Glomerular endothelial cell (primary cell): ENCODE results near the gene ARL15. TPM values are rescaled to one million over a fixed set of nuclear protein-coding genes. Genes with fewer than 3 reads are reported as not detected.

Experiments used
- DNase-seq: peaks from one replicate; pipeline ENCODE4 v3.0.0-alpha.2; 2011; ENCODE audit warnings: low read depth, low spot score; ENCODE audit errors: extremely low read depth
- total RNA-seq: library from RNA; depleted of rRNA; stranded (reverse); fragments of >200 nt; gene quantifications from 2 replicates; pipeline ENCODE4 v1.2.3, GENCODE V29; 2015

ARL15 gene
- total RNA-seq, 1 donor from 2014 or later = 30.1 TPM

DNA sequence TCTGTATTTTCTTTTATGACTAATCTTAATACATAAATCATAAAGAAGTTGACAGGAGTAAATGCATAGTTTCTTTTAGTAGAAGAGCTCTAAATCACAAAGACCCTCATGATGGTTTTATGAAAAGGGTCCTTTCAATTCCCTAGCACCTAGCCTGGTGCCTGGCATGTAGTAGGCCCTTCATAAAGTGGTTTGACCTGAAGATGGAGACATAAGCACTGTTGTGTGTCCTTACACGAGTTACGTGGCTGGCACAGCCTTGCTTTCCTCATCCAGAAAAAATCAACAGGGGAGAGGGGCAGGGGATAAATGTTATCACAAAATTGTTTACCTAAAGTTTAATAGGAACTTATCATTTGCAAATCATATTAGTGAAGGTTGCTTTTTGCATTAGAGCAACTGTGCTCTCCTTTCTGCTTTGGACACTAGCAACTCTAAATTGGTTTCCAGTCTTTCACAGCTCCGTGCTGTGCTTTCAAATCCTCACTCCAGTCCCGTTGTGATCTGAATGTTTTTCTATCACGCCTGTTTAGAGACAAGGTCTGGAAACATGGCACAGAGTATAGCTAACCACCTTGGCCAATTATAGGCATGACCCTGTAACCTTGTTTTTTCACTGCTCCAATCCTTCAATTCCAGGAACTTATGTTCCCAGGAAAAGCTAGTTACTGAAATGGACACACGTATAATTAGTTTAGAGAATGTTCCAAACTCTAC is 55.7 kb downstream of the ARL15 start:
- no peak for DNase-seq

DNA sequence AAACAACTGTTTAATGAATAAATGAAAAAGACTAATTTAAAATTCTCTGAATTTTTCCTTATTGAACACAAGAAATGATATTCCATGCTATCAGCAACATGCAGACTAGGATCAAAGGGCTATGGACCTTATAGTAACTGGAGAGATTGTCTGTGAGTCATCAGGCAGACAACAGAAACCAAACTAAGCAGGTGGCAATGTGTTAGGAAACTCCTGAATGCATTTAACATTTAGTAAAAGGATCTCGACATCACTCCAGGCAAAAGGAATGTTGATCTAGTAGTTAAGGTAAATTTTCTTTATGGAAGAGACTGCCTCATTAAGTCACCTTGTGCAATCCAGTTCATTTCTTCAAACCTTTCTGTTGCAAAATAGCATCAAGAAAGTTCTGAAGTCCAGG is 58.4 kb downstream of the ARL15 start:
- DNase-seq = no peak

DNA sequence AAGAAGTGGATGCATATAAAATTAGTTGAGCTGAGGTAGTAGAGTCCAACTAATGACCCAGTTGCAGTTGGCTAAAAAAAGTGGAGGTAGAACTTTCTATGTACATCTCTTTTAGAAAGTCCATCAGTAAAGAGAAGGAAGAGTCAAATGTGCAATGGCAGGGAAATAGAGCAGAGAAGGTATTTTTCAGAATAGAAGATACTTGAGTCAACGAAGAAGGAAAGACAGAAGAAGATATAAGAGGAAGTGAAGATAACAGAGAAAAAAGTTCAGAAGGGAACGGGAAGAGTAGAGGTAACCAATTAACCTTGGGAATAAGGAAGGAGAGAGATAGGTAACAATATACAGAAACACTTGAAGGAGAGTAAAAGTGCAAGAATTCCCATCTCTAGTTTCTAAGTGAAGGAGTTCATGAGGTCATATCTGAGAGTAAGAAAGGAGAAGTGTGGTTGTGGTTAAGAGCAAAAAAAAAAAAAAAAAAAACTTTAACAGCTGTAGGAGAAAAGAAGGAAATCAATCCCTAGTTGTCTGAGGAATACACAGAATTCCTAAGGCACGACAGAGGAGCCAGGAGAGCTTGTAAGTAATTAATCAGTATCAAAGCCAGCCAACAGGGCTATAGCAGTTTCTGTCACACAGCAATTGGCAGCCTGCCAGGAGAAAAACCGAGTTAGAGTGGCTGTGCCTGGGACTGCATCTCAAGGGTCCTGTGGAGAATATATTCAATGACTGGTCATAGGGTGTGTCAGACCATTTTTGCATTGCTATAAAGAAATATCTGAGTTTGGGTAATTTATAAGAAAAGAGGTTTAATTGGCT is 61.0 kb downstream of the ARL15 start:
- DNase-seq = no peak

DNA sequence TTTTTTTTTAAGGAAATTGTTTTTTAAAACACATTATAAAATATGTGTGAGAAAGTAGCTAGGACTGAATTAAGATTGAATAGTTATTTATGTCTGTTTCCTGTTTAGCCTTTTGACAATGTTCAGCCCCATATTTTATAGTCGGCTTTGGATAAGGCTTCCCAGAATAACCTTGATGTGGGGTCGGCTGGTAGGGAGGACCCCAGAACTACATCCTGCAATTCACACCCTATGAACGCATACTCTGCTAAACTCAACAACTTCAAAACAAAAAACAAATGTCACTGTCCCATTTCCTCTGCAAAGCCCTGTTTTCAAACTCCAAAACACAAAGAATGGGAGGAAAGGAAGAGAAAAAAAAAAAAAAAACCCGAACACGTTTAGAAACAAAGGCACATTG is 63.1 kb downstream of the ARL15 start:
- DNase-seq = no peak

DNA sequence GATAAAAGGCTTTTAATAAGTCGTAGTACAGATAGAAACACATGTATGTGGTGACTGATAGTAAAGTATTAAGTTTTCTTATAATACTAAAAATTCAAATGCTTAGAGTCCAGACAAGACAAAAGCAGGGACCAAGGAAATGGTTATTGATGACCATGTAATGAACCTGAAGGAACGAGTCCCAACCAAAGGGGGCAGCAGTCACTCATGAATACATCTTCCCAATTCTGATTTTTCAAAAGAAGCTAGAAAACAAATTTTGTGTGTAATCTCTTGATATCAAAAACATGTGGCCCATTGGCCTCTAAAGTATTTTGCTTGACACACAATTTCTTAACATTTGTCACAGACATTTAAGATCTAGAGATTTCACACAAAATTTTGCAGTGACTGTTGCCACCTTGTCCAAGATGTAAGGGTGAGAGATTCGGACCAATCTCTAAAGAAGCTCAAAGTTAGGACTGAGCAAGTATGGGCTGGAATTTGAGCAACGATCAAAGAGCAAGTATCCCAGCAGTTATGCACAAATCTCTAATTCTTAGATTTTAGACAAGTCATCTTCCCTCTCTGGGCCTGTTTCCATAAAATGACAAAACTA is 66.8 kb downstream of the ARL15 start:
- DNase-seq = no peak

DNA sequence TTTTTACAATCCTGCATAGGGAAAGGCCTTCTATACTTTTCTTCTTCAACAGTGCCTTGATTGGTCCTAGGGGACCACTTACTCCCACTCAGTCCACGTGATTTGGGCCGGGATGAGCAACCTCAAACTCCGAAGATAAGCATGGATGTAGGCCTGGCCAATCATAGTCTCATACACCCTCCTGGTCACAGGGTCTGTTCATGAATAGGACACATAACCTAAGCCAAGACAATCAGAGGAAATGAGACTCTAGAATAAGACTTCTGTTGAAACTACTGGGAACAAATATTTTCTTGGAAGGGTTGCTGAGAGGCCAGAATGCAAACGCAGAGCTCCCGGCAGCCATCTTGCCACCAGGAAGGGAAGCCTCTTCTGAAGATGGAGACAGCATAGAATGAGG is 68.1 kb downstream of the ARL15 start:
- DNase-seq = no peak

DNA sequence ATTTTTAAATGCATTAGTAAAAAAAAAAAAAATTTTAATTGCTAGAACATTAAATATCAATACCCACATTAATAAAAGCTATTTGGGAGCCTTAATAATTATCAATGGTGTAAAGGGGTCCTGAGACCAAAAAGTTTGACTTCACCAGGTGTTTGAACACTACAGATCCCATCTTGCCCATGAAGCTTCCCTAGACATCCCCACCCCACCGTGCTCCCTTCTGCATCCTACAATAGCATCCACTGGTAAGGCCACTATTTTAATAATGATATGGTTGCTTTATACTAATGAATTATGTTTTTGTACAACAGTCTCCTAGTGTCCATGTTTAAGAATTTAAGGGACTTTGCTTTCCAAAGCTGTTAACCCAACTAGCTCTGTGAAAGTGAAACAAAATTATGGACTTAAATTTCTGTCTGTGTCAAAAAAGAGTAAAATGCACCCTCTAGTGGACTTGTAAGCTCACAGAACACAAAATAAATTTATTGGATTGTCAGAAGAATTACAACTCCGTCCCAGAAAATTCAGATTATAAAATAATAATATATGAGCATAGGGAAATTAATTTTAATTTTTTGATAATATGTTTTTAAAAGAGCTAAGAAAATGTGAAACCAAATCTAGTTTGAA is 76.0 kb downstream of the ARL15 start:
- no peak for DNase-seq

DNA sequence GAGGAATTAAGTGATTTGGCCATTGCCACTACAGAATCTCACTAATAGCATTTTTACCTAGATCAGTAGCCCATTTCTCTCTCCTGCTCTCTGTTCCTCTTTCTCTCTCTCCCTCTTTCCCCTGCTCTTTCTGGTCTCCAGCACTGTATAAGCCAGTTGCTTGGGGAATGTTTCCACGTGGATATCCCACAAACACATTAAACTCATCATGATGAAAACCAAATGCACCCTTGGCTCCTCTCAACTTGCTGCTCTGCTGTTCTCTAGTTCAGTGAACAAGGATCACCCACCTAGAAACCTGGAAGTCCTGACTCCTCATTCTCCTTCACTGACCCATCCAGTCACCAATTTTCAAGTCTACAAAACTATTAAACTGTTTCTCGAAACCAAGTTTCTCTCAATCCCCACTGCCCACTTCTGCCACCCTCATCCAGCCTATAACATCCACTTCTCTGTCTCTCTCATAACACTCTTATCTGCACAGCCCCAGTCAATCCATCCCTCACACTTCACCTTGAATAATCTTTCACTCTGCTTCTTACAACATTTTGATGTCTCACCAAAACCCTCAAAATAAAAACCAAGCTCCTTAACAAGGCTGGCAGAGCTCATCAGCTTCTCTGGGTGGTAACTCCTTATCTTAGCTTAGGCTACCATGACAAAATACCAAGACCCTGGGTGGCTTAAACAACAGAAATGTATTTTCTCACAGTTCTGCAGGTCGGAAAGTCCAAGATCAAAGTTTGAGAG is 79.3 kb downstream of the ARL15 start:
- DNase-seq = no peak

DNA sequence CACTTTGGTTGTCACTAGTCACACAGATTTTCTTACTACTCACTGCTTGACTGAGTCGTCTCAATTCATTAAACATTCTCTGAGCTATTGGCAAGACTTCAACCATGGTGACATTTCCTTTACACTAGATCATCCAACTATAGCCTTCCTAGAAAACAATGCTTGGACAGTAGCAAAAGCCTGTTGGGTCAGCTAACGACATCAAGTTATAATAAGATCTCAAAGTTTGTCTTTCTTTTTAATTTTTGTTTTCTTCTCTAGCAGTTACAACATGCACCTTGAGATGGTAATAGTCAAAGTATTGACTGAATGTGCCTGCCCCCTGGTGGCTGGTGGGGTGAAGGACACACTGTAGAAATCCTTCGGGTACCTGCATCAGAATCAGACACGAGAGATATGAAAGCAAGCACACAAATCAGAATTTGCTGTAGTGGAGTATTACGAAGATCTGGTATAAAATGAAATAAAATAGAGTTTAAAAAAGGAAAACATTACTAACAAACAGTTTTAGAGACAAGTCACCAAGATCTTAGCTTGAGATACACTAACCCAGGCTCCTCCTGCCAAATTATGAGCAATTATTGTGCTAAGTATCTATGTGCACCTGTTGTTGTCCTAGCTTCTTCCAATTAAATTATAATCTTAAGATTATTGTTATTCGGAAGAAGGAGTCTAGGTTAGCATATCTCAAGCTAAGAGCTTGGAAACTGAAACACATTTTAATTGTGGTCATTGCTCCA is 81.2 kb downstream of the ARL15 start:
- DNase-seq = no peak

DNA sequence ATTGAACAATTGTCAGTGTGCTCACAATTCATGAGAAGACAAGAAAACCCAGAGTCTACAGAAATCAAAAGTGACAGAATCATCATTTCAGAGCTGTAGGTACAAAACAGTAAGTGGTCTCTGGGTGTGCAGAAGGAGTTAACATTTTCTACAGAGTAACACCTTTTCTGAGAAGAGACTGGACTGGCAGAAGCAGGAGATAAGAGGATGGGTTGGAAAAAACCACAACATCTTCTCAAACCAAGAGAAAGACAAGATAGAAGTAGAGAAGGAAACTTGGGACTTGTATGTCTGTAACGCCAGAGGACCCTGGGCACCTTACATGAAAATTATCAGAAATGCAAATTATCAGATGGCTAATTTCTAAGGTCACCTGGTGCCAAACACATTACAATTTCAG is 82.6 kb downstream of the ARL15 start:
- no peak for DNase-seq

DNA sequence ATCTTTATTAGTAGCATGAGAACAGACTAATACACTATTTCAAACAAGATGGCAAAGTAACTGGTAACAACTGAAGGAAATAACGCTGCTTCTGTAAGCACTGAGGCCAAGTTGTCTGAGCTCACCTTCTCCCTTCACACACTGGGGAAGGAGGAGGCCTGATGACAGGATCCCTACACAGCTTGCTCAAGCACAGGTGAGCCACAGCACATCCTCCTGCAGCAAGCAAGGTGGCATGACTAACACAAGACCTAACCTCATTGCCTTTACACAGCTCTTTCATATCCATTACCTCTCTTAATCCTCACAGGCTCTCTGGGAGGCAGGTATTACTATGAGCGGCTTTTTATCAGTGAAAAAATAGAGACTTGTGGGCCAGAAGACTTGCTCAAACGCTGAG is 83.3 kb downstream of the ARL15 start:
- DNase-seq = no peak

DNA sequence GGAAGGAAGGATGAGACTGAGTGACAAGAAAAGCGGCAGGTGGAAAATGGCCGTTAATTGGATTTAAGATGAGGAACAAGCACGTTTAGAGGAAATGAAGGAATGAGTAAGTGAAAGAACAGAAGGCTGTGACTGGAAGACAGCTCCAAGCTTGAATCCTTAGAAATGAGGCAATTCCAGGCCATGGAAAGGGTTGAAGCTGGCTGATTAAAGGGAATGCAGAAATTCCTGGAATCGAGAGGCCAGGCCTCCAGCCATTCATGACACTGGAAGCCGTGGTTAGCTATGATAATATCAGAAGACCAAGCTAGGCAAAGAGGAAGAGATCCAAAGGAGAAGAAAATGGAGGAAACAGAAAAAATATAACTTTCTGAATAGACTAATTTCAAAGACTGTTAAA is 84.2 kb downstream of the ARL15 start:
- DNase-seq = no peak

DNA sequence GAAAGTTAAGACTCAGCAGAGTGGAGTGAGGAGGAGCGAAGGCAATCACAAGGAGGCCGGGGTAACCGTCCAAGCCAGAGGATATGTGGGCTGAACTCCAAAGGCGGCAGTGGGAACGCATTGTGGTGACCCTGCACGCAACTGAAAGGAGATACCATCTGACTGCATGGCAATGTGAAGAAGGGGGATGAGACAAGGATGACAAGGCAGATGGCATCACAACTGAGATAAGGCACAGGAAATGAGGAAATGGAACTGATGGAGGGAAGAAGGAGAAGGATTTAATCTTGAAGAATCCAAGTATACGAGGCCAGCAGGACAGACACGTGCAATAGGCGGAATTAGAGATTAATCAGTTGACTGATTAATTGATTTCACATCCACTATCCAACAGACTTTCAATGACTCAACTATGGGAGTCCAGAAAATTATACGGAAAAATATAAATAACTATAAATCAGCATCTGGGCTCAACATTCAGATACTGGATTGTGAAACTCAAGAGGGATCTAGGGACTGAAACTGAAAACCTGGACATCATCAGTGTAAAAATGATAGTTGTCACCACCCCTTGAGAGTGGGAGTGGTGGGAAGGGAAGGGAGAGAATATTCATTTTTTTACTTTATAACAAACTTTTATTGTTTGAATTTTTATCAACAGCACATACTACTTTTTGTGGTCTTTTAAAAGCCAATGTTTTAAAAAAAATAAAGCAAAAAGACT is 86.1 kb downstream of the ARL15 start:
- no peak for DNase-seq

DNA sequence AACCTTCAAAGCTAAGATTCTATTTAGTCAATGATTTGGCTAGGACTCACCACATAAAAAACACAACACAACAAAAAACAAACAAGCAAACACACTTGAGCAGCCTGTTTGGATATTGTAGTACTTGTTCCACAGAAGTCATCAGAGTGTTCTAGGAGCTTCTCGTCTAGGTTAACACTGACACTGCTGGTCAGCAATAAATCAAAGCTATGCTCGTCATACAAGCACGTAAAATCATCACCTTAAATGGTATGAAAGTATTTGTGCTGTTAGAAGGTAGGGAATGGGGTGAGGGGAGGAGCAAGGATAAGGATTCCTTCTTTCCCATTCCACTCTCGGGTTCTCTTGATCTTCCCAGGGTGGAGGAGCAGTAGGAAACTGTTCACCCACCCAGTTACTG is 88.0 kb downstream of the ARL15 start:
- DNase-seq = no peak

DNA sequence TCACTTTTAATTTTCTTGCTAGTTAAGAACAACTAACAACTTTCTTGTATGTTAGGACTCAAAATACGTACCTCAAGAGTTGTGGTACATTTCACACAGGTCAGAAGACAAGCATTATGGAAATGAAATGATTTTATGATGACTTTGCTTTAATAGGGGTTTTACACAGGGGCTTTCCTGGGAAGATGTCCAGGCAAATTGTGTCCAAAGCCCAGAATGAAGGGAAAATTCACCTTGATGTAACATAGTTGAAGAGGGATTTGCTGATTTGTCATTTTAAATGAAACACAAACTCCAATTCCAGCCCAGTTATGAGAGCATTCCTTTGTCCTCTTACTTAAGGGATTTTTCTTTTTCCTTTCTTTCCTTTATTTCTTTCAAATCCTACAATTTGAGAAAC is 89.2 kb downstream of the ARL15 start:
- DNase-seq = no peak

DNA sequence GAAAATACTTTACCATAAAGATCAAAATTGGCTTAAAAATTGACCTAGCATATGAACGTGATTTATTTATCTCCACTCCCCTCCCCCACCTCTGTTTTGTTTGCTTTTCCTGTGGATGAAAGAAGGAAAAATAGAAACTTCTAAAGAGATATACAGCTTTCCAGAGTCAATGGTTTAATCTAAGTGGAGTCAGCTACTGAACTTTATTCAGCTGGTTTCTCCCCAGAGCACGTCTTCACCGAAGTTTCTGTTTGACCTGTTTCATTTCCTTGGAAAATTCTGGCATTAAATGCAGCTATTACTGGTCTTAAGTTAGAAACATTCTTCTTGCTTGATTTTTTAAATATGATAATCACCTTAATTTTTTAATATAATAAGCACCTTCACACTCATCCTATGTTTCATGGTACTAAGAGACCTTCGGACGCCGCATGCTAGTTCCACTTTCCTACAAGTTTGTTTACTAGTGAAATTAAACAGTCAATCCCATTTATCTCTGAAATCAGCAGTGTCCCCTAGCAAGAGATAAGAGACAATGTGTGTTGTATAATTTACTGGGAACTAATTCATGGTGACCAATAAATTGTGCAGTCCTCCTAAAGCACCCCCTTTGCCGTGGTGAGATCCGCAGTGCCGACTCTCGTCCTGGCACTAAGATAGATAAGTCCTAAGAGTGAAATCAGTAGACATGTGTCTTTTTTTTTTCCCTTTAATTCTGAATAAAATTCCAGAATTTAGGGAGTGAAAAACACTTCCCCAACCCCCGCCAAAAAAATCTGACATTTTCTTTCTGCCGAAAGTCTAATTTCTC is 89.9 kb downstream of the ARL15 start:
- no peak for DNase-seq

DNA sequence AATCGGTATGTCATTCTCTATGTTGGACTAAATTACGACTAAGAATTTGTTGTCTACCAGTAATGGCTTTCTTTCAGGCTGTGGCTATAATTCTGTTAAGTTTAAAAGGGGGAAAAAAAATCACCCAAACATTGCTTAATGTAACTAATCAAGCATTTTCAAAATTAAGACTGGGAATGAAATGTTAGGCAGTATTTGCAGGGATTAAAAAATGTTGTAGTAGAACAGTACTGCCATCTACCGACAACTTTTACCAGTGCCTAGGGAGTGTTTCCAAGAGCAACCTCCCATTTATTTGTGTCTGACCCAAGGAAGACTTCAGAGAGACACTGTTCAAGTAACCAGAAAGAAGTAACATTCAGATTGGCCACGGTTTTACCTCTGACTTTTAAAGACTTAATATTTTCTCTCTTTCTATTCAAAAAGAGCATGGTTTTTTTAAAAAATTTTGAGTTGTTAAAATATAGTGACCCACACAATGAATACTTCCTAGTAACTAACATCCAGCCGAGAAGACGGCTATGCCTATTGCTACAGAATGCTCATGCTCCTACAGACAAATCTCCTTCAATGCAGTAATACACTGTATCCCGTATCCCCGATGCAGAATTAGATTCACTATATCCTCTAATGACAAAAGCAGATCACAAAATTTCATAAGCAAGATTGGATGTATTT is 92.4 kb downstream of the ARL15 start:
- peak; percentile 69 for DNase-seq

DNA sequence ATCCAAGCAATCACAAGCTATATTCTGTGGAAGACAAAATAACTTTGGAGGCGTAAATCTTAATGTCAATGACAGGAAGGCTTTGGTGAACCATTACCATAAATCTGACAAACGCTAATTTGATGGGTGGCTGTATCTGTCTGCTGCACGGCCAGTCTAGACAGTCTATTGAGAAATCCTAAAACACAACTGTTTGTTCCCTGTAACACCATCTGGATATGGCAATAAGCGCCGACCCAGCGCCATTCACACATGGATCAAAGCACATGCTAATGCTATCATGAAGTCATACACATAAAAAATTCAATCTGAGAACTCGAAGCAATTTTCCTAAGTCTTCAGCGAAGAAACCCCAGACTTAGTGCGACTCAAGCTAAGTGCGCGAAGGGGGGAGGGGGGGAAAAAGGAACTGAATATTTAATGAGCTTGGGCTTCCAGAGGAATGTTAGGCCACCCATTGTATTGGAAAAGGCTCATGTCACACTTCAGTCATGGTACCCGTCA is 95.1 kb downstream of the ARL15 start:
- no peak for DNase-seq
